Prostate gland (tissue), 2 donors: ENCODE data around the gene RAD51B.

Experiments used
- POLR2AphosphoS5 ChIP-seq: sonication (generic); formaldehyde crosslinking; IDR thresholded peaks from one replicate; pipeline ENCODE4 v1.6.1; 2017; ENCODE audit warnings: antibody characterized with exemption
- TF ChIP-seq, protein P1 (sequence below), 4 experiments: fragments of 200-600 bp in 2 of 4; fragments of 450-650 bp in 2 of 4; sonication (generic) in 2 of 4; IDR thresholded peaks; 1 replicate in 3 of 4; 2 replicates in 1 of 4; pipeline ENCODE4 v1.5.1; 2016 to 2019; ENCODE audit warnings: antibody characterized with exemption in 4 of 4, mild to moderate bottlenecking in 2 of 4, moderate library complexity in 2 of 4

DNA sequence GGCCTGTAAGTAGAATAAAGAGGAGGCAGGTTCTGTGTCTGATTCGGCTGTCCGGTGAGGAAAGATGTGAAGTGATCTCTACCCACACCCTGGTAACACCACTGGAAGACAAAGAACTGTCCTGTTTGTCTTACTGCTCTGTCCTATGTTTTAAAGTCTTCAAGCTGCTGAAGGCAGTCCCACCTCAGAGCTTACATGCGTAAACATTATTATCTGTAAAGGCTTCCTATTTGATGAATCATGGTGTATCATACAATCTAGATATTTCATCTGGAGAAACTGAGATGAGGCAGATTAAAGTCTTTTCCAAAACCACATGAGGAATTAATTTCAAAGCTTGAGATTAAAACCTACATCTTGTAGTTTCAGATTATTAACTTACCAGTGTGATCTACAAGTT lies 545.6 kb downstream of the RAD51B start:
- TF ChIP-seq POLR2AphosphoS5 = no peak
- TF ChIP-seq, protein P1, sequence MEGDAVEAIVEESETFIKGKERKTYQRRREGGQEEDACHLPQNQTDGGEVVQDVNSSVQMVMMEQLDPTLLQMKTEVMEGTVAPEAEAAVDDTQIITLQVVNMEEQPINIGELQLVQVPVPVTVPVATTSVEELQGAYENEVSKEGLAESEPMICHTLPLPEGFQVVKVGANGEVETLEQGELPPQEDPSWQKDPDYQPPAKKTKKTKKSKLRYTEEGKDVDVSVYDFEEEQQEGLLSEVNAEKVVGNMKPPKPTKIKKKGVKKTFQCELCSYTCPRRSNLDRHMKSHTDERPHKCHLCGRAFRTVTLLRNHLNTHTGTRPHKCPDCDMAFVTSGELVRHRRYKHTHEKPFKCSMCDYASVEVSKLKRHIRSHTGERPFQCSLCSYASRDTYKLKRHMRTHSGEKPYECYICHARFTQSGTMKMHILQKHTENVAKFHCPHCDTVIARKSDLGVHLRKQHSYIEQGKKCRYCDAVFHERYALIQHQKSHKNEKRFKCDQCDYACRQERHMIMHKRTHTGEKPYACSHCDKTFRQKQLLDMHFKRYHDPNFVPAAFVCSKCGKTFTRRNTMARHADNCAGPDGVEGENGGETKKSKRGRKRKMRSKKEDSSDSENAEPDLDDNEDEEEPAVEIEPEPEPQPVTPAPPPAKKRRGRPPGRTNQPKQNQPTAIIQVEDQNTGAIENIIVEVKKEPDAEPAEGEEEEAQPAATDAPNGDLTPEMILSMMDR (IDR thresholded peaks at IDR 0.05) = no peak
